Choroid plexus epithelial cell (primary cell): ENCODE measurements around the gene ZNF836.

Experiments used
- DNase-seq: peaks from one replicate; pipeline ENCODE4 v3.0.0-alpha.2; 2010; ENCODE audit warnings: low read depth
- H3K4me3 ChIP-seq: 2 replicates; pipeline ENCODE4 v1.5.1; 2011; ENCODE audit warnings: low read depth, mild to moderate bottlenecking, control low read depth, low read length, moderate library complexity
- CTCF ChIP-seq: conservative IDR thresholded peaks from 2 replicates; pipeline ENCODE4 v1.5.1; 2011; ENCODE audit warnings: low read depth, mild to moderate bottlenecking, control low read depth, inconsistent platforms, low read length, moderate library complexity

The ZNF836 gene

GRCh38 chr19:52197964-52198363 lies 26.5 kb upstream of the ZNF836 start:
- no peak for DNase-seq
- no peak for TF ChIP-seq CTCF
- H3K4me3 ChIP-seq: no peak overlapping the region

GRCh38 chr19:52196256-52196967 lies 25.0 kb upstream of the ZNF836 start:
- H3K4me3 ChIP-seq: no peak overlapping the region
- DNase-seq: no peak
- TF ChIP-seq CTCF: no peak

- no peak for DNase-seq
- no peak overlapping the region for H3K4me3 ChIP-seq
- TF ChIP-seq CTCF: no peak
Measured at GRCh38 chr19:52191951-52192350, 20.5 kb upstream of the ZNF836 start.

- no peak for TF ChIP-seq CTCF
- H3K4me3 ChIP-seq: peak overlapping the region; percentile 98
- DNase-seq: no peak
Measured at GRCh38 chr19:52191389-52191788, 20.0 kb upstream of the ZNF836 start.

GRCh38 chr19:52190487-52191293 lies 19.3 kb upstream of the ZNF836 start:
- peak overlapping the region; percentile 98 for H3K4me3 ChIP-seq
- no peak for TF ChIP-seq CTCF
- DNase-seq: peak; percentile 68

- peak within 1 kb of the TSS; percentile 98 for H3K4me3 ChIP-seq
- DNase-seq: peak; percentile 100
- TF ChIP-seq CTCF: no peak
Measured at GRCh38 chr19:52189735-52190486, 18.5 kb upstream of the ZNF836 start, which contains the start of gene PPP2R1A. TSS of gene PPP2R1A (plus strand) at chr19:52190052. CDS start at chr19:52190097, 45 bp downstream.
